ENCODE results near the gene PALS2. TPM values are rescaled to one million over a fixed set of nuclear protein-coding genes. Genes with fewer than 3 reads are reported as not detected.
A peak's percentile ranks its signal among the peaks of the same experiment; 100 is the strongest.

Gene PALS2
- total and polyA plus RNA-seq, 9 of the 15 experiments (the other 6 are each of a cell fraction or from before 2014, with no cell fraction given) = 5.9 to 35.0 (median 17.7) TPM

DNA sequence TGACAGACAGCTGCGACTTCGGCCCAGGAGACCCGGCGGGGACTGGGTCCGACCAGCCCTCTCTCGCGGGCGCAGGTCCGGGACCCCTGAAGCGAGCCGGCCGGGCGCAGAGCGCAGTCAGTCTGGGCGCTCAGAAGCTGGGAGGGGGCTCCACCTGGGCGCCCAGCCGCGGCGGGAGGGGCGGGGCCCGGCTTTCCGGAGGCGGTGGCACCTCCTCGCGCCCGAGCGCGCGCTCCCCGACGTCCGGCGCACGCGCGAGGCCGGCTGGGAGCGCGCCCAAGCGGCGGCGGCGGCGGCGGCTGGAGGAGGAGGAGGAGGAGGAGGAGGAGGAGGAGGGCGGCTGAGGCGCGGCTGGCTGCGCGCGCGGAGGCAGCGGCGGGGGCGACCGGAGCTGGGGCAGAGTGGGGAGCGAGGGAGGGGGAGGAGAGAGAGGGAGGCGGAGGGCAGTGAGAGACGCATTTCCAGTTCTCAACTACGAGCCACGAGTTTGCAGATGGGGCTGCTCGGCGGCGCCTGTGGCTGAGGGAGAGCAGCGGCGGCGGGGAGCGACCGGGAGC lies at the start of gene PALS2 (continued):
- TF ChIP-seq, protein P1, sequence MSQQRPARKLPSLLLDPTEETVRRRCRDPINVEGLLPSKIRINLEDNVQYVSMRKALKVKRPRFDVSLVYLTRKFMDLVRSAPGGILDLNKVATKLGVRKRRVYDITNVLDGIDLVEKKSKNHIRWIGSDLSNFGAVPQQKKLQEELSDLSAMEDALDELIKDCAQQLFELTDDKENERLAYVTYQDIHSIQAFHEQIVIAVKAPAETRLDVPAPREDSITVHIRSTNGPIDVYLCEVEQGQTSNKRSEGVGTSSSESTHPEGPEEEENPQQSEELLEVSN (IDR thresholded peaks at IDR 0.05; ENCODE audit: borderline replicate concordance in 1 of 2, extremely low read depth in 1 of 2, insufficient read depth in 1 of 2, insufficient read length in 1 of 2, low read depth in 1 of 2, low read length in 1 of 2, poor library complexity in 1 of 2, severe bottlenecking in 1 of 2) = peak in 1 of 2 experiments; percentile 50

DNA sequence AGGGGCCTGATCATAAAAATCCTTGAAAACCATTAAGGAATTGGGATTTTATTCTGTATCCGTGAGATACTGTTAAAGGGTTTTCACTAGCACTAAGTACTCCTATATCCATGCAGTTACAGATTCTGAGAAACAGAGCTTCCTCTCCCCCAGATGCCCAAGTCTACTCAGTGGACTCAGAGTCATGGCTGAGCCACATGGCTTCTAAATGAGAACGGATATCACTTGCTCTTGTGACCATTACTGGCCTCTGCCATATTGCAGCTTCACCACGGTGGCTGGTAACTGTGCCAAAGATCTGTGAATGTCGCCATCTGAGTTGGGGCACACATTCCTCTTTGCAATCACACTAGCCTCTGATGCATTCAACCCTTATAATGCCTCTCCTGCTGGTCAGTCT lies 42.0 kb upstream of the PALS2 start:
- 2% methylated on average over 4 of the region's 4 CpGs for WGBS (ENCODE audit: insufficient coverage, low coverage, missing lambda C conversion rate)
- POLR2A ChIA-PET = interaction anchor here (1.0 kb wide), 1 partner anchor 26 kb away, joined by 3 read pairs; no protein-coding TSS in a partner anchor
- in situ Hi-C loops (cut with MboI) (no loop called here), intact Hi-C loops (cut with micrococcal nuclease) (no loop called here)
- Histone ChIP-seq H4K20me1 (replicated peaks; ENCODE audit: control insufficient read depth, insufficient read depth, low read length) (no peaks in the 10 kb centered on the region), H3K4me3 (no peak overlapping the region), H3K9ac (ENCODE audit: insufficient read depth in 1 of 2, low read depth in 2 of 2, low read length in 2 of 2) (no peak overlapping the region), H3K27me3 (ENCODE audit: control insufficient read depth in 2 of 2, insufficient read depth in 2 of 2, low read length in 2 of 2) (no peaks in the 10 kb centered on the region; a peak in 2 of 5 replicates), H3K9me3 (replicated peaks; ENCODE audit: control insufficient read depth, insufficient read depth, low read depth, low read length) (no peaks in the 10 kb centered on the region), H3K27ac (ENCODE audit: extremely low read depth, low read depth, low read length) (no peak overlapping the region), H3K4me1 (replicated peaks in 1 of 2; ENCODE audit: control insufficient read depth in 2 of 2, insufficient read depth in 2 of 2, low read length in 2 of 2) (no peaks in the 10 kb centered on the region), H2AFZ (ENCODE audit: low read depth, low read length) (no peak overlapping the region), H3K79me2 (ENCODE audit: control insufficient read depth, insufficient read depth, low read length) (no peaks in the 10 kb centered on the region), H3K9me1 (ENCODE audit: control insufficient read depth, insufficient read depth, low read length) (no peaks in the 10 kb centered on the region), H3K36me3 (ENCODE audit: control insufficient read depth, insufficient read depth, low read length) (no peaks in the 10 kb centered on the region), H3K4me2 (ENCODE audit: insufficient read depth, low read length) (no peak overlapping the region)
- TF ChIP-seq ZNF668 (CRISPR knock-in tag; IDR thresholded peaks at IDR 0.05) (no peak), HEY1 (CRISPR knock-in tag; IDR thresholded peaks at IDR 0.05; ENCODE audit: borderline replicate concordance) (no peak), ZNF24 (IDR thresholded peaks at IDR 0.05) (no peak)
- TF ChIP-seq, protein P2, sequence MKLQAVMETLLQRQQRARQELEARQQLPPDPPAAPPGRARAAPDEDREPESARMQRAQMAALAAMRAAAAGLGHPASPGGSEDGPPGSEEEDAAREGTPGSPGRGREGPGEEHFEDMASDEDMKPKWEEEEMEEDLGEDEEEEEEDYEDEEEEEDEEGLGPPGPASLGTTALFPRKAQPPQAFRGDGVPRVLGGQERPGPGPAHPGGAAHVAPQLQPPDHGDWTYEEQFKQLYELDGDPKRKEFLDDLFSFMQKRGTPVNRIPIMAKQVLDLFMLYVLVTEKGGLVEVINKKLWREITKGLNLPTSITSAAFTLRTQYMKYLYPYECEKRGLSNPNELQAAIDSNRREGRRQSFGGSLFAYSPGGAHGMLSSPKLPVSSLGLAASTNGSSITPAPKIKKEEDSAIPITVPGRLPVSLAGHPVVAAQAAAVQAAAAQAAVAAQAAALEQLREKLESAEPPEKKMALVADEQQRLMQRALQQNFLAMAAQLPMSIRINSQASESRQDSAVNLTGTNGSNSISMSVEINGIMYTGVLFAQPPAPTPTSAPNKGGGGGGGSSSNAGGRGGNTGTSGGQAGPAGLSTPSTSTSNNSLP (IDR thresholded peaks at IDR 0.05; ENCODE audit: borderline replicate concordance, low read depth, low read length) = no peak
- TF ChIP-seq, protein P3, sequence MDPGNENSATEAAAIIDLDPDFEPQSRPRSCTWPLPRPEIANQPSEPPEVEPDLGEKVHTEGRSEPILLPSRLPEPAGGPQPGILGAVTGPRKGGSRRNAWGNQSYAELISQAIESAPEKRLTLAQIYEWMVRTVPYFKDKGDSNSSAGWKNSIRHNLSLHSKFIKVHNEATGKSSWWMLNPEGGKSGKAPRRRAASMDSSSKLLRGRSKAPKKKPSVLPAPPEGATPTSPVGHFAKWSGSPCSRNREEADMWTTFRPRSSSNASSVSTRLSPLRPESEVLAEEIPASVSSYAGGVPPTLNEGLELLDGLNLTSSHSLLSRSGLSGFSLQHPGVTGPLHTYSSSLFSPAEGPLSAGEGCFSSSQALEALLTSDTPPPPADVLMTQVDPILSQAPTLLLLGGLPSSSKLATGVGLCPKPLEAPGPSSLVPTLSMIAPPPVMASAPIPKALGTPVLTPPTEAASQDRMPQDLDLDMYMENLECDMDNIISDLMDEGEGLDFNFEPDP (CRISPR knock-in tag; IDR thresholded peaks at IDR 0.05) = no peak
- FAIRE-seq (no peak), DNase-seq (ENCODE audit: extremely low read depth in 1 of 4, low spot score in 3 of 4) (no peak), ATAC-seq (no peak)
- CTCF ChIA-PET (ENCODE audit: low intra/inter-chr PET ratio) = no interaction called here
- BruUV-seq (replicated peaks) = no TSS peak
